Retinal pigment epithelial cell (primary cell): Measurements from ENCODE around the gene CYP17A1.

Source experiments
- DNase-seq: peaks from one replicate; pipeline ENCODE4 v3.0.0-alpha.2; 2010; ENCODE audit warnings: low read depth
- H3K4me3 ChIP-seq: 2 replicates; pipeline ENCODE4 v1.5.1; 2011; ENCODE audit warnings: mild to moderate bottlenecking, low read length, control low read depth, moderate library complexity
- TF ChIP-seq, protein P1 (sequence below): conservative IDR thresholded peaks from 2 replicates; pipeline ENCODE4 v1.5.1; 2011; ENCODE audit warnings: low read depth, low read length, control low read depth, inconsistent platforms

The CYP17A1 gene

DNA sequence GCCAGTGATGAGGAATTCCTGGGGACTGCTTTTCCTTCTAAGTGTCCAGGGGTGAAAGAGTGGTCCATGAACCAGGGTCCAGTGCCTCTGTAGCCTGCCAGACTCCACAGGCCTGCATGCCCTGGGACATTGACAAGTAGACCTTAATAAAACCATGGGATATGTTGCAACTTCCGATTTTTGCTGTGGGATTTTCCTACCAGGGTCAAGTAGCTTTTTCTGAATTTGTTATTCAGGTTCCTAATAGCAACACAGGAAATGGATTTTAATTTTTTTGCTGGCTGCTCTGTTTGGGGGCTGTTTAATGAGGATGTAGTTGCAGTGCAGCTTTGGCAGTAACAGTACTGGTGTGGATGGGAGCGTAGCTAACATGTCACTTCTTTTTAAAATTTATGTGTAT lies 51.4 kb downstream of the CYP17A1 start:
- H3K4me3 ChIP-seq = no peak overlapping the region
- no peak for DNase-seq
- TF ChIP-seq, protein P1, sequence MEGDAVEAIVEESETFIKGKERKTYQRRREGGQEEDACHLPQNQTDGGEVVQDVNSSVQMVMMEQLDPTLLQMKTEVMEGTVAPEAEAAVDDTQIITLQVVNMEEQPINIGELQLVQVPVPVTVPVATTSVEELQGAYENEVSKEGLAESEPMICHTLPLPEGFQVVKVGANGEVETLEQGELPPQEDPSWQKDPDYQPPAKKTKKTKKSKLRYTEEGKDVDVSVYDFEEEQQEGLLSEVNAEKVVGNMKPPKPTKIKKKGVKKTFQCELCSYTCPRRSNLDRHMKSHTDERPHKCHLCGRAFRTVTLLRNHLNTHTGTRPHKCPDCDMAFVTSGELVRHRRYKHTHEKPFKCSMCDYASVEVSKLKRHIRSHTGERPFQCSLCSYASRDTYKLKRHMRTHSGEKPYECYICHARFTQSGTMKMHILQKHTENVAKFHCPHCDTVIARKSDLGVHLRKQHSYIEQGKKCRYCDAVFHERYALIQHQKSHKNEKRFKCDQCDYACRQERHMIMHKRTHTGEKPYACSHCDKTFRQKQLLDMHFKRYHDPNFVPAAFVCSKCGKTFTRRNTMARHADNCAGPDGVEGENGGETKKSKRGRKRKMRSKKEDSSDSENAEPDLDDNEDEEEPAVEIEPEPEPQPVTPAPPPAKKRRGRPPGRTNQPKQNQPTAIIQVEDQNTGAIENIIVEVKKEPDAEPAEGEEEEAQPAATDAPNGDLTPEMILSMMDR = no peak

DNA sequence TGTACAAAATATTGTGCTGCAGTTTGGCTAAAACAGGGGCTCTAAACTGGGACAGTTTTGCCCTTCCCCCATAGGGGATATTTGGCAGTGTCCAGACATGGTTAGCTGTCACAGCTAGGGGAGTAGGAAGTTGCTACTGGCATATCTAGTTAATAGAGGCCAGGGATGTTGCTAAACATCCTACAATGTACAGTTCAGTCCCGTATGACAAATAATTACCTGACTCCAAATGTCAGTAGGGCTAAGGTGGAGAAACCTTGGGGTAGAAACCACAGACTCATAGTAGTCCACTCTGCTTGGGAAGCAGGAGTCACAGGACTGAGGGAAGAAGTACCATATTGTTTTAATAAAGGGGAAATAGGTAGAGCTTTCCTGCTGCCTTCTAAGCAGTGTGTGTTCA lies 53.6 kb downstream of the CYP17A1 start:
- TF ChIP-seq, protein P1 = no peak
- H3K4me3 ChIP-seq = no peak overlapping the region
- no peak for DNase-seq

DNA sequence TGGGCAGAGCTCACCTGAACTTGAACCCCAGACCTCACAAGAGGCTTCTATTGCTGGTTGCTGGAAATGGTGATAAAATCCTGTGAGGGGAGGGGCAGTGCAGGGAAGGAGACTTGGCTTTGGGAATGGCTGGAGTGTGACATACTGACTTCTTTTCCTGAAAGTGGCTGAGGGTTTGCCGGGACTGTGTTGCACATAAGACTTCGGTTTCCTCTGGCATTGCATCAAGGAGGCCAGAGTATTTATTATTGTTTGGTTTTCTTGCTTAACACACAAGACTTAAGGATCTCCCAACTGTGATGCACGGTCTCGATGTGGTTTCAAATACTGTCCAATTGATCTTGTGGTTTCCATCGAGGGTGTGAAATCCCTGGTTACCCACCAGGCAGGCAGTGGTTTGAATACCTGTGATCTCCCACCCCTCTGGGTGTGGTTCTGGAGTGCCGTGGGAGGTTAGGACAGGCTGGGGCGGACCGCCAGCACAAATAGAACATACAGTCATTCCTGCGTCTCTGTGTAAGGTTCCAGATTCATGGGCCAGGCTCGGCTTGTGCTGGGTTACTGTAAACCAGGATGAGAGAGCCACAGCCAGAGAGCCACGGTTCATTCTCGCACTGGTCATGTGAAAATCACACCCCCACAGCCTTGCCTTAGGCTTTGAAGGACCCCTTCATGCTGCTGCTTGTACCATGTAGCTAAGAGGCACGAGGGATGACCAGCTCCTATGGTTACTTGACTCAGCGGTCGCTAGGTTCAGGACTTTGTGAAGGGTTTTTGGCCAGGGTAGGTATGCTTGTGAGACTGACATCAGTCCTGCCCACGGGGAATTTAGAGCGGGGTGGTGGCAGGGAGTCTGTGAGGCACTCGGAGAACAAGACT lies 54.3 kb downstream of the CYP17A1 start:
- no peak overlapping the region for H3K4me3 ChIP-seq
- DNase-seq = no peak
- TF ChIP-seq, protein P1 = no peak

DNA sequence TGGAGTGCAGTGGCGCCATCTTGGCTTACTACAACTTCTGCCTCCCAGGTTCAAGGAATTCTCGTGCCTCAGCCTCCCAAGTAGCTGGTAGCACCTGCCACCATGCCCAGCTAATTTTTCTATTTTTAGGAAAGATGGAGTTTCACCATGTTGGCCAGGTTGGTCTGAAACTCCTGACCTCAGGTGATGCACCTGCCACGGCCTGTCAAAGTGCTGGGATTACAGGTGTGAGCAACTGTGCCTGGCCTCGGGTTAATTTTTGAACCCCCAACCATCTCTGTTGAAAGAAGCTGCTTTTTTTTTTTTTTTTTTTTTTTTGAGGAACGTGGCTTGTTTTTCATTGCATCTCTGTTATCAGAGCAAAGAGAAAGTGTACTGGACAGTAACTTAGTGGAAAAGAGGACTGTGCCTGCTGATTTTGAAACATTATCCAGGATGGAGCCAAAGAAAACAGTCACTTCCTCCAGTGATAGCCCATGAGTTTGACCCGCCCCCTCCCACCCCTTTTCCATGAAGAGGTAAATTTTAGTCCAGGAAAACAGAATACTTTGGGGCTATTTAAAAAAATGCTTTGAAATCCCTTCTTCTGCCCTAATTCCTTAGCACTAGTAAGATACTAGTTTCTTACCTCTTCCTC lies 55.2 kb downstream of the CYP17A1 start:
- TF ChIP-seq, protein P1 = no peak
- no peak for DNase-seq
- no peak overlapping the region for H3K4me3 ChIP-seq

DNA sequence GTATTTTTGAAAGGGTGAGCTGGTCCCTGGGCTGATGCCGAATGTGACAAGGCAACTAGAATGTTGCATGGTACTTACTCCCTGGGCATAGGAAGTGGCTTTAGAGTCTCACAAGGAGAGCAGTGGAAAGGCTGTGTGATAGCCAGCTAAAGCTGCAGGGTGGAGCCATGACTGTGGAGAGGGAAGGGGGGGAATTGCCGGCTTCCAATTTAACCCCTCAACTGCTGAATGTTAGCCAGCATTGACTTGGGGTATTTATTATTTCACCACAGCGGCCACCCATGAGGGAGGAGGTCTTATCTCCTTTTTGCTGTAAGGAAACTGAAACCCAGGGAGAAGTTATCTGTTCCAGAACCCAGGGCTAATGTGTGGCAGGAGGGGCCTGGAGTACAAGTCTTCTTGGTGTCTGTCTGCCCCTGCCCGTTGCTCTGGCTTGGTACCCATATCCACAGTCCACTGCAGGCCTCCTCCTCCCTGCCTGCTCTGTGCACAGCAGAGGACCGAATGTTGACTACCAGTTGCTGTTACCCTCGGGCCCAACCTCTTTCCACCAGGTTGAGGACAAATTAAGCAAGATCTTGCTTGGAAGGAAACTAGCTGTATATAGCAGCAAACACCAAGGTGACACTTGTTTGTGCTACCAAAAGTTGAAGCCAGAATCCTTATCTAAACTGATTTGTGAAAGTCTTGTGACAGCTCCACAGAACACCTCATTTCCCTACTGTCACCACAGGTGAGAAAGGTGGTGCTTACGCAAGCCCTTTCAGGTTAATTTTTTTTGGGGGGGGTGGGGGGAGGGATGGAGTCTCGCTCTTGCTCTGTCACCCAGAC lies 55.9 kb downstream of the CYP17A1 start:
- DNase-seq = no peak
- no peak overlapping the region for H3K4me3 ChIP-seq
- TF ChIP-seq, protein P1 = no peak
